CD4-positive, alpha-beta T cell treated with Interleukin-15 for 1 hour (primary cell): ENCODE data around the gene RASA3.
"Not testable (repeated sequence)": the region's sequence is repeated elsewhere in the genome, so short reads cannot be mapped to it uniquely, and the experiment has no call there.

Experiments
- DNase-seq: peaks from one replicate; pipeline ENCODE4 v3.0.0-alpha.2; 2020

The RASA3 gene

GRCh38 chr13:114142137-114142550, 9.7 kb upstream of the RASA3 start:
- DNase-seq, result no peak

DNA sequence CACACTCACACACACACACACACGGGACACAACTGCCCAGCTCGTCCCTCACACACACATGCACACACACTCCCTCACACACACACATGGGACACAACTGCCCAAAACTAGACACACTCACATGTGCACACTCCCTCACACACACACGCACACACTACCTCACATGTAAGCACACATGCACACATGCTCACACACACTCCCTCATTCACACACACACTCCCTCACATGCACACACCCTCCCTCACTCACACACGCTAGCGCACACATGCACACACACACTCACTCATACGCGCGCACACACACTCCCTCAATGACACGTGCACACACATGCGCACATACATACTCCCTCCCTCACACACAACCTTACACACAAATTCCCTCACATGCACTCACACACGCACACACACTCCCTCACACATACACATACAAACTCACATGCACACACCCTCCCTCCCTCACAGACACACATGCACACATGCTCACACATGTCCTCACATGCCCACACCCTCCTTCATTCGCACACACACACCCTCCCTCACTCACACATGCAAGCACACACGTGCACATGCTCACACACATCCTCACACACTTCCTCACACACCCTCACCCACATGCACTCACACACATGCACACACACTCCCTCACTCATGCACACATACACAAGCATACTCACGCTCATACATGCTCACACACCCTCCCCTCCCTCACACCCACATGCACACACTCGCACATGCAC, 9.0 kb upstream of the RASA3 start:
- no peak for DNase-seq

DNA sequence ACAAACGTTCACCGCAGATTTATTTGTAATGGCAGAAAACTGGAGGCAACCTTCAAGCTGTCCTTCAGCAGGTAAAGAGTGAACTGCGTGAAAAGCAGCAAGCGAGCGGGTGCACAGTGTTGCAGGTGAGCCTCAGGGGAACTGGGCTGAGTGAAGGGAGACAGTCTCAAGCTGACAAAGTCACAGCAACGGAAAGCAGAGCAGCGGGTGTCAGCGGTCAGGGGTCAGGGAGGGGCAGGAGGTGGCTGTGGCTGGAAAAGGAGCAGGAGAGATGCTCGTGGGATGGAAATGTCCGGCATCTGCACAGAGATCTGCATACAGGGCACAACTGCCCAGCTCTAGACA, 8.5 kb upstream of the RASA3 start:
- peak; percentile 53 for DNase-seq

GRCh38 chr13:114140131-114140905, 7.9 kb upstream of the RASA3 start:
- DNase-seq, result peak; percentile 63

DNA sequence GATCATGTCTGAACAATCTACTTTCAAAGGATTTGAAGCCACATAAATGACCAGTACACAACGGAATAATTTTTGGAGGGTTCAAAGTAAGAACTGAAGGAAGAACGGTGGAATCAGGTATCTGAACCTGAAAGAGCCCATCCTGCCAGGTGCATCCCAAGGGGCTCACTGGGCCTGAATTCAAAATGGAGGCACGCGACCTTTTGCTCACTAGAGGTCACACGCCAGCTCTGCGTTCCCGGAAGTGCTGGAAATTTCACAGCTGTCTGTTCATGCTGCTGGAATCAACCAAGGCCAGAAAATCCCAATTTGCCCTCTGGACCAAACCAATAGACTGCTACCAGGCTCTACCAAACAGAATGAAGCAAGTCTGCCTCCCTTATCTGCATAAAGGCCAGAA, 4.2 kb upstream of the RASA3 start:
- DNase-seq, result no peak

DNA sequence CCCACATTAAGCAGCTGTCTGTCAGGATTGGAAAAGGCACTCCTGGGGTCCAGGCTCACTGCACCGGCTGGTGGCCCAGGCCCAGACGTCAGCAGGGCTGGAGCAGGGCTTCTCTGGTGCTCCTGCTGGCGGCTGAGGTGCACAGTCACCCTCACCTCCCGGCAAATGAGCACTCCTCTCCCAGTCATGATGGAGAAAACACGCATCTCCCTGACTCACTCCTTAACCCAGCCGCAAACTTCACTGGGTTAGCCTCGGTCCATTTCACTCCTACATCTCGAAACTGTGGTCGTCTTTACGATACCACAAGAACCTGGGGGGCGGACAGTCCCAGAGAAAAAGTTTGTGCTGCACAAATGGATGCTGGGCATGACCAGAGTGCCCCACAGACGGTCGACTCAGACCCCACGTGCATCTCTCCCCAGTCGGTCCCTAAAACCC, 3.3 kb upstream of the RASA3 start:
- DNase-seq, result no peak

DNA sequence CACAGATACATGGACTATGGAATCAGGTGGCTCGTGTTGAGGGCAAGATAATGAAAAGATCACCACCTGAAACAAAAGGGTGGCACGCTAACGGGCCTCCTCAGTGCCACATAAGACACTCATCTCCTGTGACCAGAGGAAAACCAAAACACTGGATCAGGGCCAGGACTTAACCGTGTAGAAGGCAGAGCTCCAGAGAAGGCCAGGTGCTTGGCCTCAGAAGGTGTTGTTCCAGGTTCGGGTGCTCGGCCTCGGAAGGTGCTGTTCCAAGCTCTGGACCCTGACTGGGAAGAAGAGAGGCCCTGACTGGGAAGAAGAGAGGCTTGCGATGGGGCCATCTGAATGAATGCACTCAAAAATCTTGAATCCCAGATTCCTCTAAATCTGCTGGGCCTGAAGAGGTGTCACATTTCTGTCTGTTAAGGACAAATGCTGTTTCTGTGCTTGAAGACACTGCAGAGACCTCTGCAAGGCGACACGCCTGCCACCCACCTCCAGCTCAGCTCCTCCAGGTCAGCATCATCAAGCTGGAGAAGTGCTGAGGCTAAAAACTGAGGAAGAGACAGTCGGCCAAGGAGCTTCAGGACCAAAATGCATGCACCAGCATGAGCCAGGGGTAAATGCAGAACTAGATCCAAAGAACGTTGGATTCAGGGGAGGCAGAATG, 2.7 kb upstream of the RASA3 start:
- DNase-seq, result no peak

- DNase-seq, result peak; percentile 55
Observed at GRCh38 chr13:114134111-114134943, 1.9 kb upstream of the RASA3 start.

DNA sequence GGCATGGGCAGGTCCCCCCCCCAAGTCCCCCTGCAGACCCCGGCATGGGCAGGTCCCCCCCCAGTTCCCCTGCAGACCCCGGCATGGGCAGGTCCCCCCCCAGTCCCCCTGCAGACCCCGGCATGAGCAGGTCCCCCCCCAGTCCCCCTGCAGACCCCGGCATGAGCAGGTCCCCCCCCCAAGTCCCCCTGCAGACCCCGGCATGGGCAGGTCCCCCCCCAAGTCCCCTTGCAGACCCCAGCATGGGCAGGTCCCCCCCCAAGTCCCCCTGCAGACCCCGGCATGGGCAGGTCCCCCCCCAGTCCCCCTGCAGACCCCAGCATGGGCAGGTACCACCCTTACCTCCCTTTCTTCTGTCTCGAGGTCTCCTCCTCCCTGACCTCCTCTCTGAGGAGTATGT, 1.1 kb upstream of the RASA3 start:
- DNase-seq, result not testable (repeated sequence)

- not testable (repeated sequence) for DNase-seq
Observed at GRCh38 chr13:114133126-114133525, 703 bp upstream of the RASA3 start.

- DNase-seq, result no peak
Observed at GRCh38 chr13:114131583-114132418, 622 bp downstream of the RASA3 start.

GRCh38 chr13:114130837-114131582, 1.4 kb downstream of the RASA3 start:
- DNase-seq, result peak; percentile 61

GRCh38 chr13:114130131-114130836, 2.1 kb downstream of the RASA3 start:
- DNase-seq, result no peak

GRCh38 chr13:114129649-114130062, 2.8 kb downstream of the RASA3 start:
- DNase-seq, result no peak

GRCh38 chr13:114128624-114129522, 3.5 kb downstream of the RASA3 start:
- DNase-seq, result peak; percentile 91

DNA sequence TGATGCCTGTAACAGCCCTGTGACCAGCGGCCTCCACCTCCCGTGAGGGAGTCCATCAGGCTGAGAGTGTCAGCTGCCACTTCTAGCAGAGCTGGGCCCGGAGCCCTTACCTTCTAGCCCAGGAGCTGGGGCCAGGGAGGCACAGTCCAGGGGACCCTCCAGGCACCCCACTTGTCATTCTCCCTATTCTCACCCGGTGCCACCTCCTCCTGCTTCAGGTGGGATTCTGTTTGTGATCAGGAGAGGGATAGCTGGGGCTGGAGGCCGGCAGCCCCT, 4.1 kb downstream of the RASA3 start:
- no peak for DNase-seq

GRCh38 chr13:114127473-114128347, 4.7 kb downstream of the RASA3 start:
- DNase-seq, result no peak

- DNase-seq, result no peak
Observed at GRCh38 chr13:114126789-114127472, 5.5 kb downstream of the RASA3 start.
